ENCODE results near the gene TRDMT1. TPM values are rescaled to one million over a fixed set of nuclear protein-coding genes. Genes with fewer than 3 reads are reported as not detected.
"Not testable (repeated sequence)": the region's sequence is repeated elsewhere in the genome, so short reads cannot be mapped to it uniquely, and the experiment has no call there.

TRDMT1 gene
- total RNA-seq, 1 donor from 2014 or later, result 14.3 TPM

GRCh38 chr10:17116193-17116592, 85.3 kb downstream of the TRDMT1 start:
- DNase-seq (ENCODE audit: low spot score, unreplicated experiment), result no peak
- no peak overlapping the region for H3K27ac Mint-ChIP-seq
- no peaks in the 10 kb centered on the region for H3K27me3 Mint-ChIP-seq
- no peaks in the 10 kb centered on the region for H3K36me3 Mint-ChIP-seq (ENCODE audit: insufficient read depth)
- peaks cover 44% of the 10 kb centered on the region for H3K4me1 Mint-ChIP-seq (ENCODE audit: low read depth)
- no peak overlapping the region for H3K4me3 Mint-ChIP-seq (ENCODE audit: low read depth)
- H3K9me3 Mint-ChIP-seq (ENCODE audit: low read depth), result no peaks in the 10 kb centered on the region
- no peak for TF ChIP-seq CTCF (IDR thresholded peaks at IDR 0.05; ENCODE audit: unreplicated experiment)

DNA sequence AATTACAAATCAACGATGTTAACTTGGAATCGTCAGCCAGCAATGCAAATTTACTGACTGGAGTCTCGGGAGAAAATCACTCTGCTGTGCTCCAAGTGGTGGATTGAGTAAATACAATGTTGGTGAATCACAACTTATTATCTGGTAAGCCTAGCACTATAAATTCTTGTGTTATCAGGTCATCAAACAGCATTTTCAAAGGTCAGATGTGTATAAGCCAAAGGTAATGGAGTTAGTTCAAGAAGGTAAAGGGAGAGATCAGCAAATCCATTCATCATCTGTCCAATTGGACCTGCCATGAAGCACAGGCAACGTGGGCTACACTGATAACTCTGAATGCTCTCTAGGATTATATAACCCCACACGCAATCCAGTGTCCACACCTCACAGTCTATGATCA, 85.8 kb downstream of the TRDMT1 start:
- Mint-ChIP-seq H3K27ac (no peak overlapping the region), H3K9me3 (ENCODE audit: low read depth) (no peaks in the 10 kb centered on the region)
- no peak for DNase-seq (ENCODE audit: low spot score, unreplicated experiment)

GRCh38 chr10:17114878-17115444, 86.5 kb downstream of the TRDMT1 start:
- not testable (repeated sequence) for H3K4me3 Mint-ChIP-seq (ENCODE audit: low read depth); H3K9me3 Mint-ChIP-seq (ENCODE audit: low read depth); H3K36me3 Mint-ChIP-seq (ENCODE audit: insufficient read depth); H3K27ac Mint-ChIP-seq; H3K27me3 Mint-ChIP-seq; DNase-seq (ENCODE audit: low spot score, unreplicated experiment)
- peaks cover 37% of the 10 kb centered on the region for H3K4me1 Mint-ChIP-seq (ENCODE audit: low read depth)

More for the DNA sequence above, 85.8 kb downstream of the TRDMT1 start:
- no peaks in the 10 kb centered on the region for H3K27me3 Mint-ChIP-seq
- H3K36me3 Mint-ChIP-seq (ENCODE audit: insufficient read depth), result no peaks in the 10 kb centered on the region
- H3K4me1 Mint-ChIP-seq (ENCODE audit: low read depth), result peaks cover 44% of the 10 kb centered on the region
- no peak overlapping the region for H3K4me3 Mint-ChIP-seq (ENCODE audit: low read depth)
- no peak for TF ChIP-seq CTCF (IDR thresholded peaks at IDR 0.05; ENCODE audit: unreplicated experiment)

GRCh38 chr10:17113889-17114540, 87.5 kb downstream of the TRDMT1 start:
- H3K4me1 Mint-ChIP-seq (ENCODE audit: low read depth), result peaks cover 30% of the 10 kb centered on the region

DNA sequence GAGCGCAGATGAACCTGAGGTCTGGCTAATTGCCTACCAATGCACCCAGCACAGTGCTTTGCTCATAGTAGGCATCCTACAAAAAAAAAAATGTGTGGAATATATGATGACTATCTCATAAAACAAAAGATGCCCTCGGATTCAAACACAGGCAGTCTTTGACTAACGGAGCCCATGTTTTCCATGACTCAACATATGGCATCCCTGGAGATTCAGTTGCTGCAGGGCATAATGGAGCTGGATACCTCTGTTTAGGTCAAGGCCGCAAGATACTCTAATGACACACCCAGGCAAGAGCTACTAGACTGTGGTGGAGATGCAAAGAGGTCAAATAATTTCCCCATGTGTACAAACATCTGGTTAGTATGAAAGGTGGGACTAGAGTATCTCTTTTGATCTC, 88.1 kb downstream of the TRDMT1 start:
- no peaks in the 10 kb centered on the region for H3K36me3 Mint-ChIP-seq (ENCODE audit: insufficient read depth)
- H3K4me1 Mint-ChIP-seq (ENCODE audit: low read depth), result peaks cover 26% of the 10 kb centered on the region
- no peaks in the 10 kb centered on the region for H3K9me3 Mint-ChIP-seq (ENCODE audit: low read depth)
- no peak overlapping the region for H3K27ac Mint-ChIP-seq
- no peak overlapping the region for H3K4me3 Mint-ChIP-seq (ENCODE audit: low read depth)
- no peaks in the 10 kb centered on the region for H3K27me3 Mint-ChIP-seq
- no peak for TF ChIP-seq CTCF (IDR thresholded peaks at IDR 0.05; ENCODE audit: unreplicated experiment)
- DNase-seq (ENCODE audit: low spot score, unreplicated experiment), result no peak

More at GRCh38 chr10:17113889-17114540, 87.5 kb downstream of the TRDMT1 start:
- TF ChIP-seq CTCF (IDR thresholded peaks at IDR 0.05; ENCODE audit: unreplicated experiment), result no peak
- Mint-ChIP-seq H3K27me3 (no peaks in the 10 kb centered on the region), H3K36me3 (ENCODE audit: insufficient read depth) (no peaks in the 10 kb centered on the region), H3K9me3 (ENCODE audit: low read depth) (no peaks in the 10 kb centered on the region), H3K27ac (no peak overlapping the region), H3K4me3 (ENCODE audit: low read depth) (no peak overlapping the region)
- no peak for DNase-seq (ENCODE audit: low spot score, unreplicated experiment)

DNA sequence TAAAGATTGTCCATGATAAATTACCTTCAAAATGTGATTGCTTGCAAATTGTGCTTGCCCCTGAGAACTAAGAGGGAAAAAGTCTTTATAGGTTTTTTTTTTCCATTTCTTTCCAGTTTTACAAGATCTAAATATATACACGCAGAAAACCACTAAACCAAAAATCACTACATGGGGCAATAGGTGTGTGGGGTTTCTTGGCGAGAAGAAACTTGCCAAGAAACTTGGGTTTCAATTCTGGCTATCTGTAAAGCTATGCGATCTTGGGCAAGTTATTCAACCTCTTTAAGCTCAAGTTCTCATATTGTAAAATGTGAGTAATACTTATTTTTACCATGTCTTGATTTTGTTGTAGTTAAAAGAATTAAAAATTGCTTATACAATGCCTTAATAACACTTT, 88.9 kb downstream of the TRDMT1 start:
- no peaks in the 10 kb centered on the region for H3K36me3 Mint-ChIP-seq (ENCODE audit: insufficient read depth)

More for the DNA sequence above, 88.9 kb downstream of the TRDMT1 start:
- Mint-ChIP-seq H3K27ac (no peak overlapping the region), H3K27me3 (no peaks in the 10 kb centered on the region), H3K4me3 (ENCODE audit: low read depth) (no peak overlapping the region), H3K9me3 (ENCODE audit: low read depth) (no peaks in the 10 kb centered on the region), H3K4me1 (ENCODE audit: low read depth) (peaks cover 26% of the 10 kb centered on the region)
- no peak for DNase-seq (ENCODE audit: low spot score, unreplicated experiment)
- TF ChIP-seq CTCF (IDR thresholded peaks at IDR 0.05; ENCODE audit: unreplicated experiment), result no peak

All from progenitor cell of endocrine pancreas (in vitro differentiated cells).